Renal pelvis (tissue), 4 donors: Measurements from ENCODE around the gene ZNF280B. TPM values are rescaled to one million over a fixed set of nuclear protein-coding genes. Genes with fewer than 3 reads are reported as not detected.
"Not testable (repeated sequence)": the region's sequence is repeated elsewhere in the genome, so short reads cannot be mapped to it uniquely, and the experiment has no call there.

Experiments used
- DNase-seq: peaks from one replicate; pipeline ENCODE4 v3.0.0-alpha.2; 2013
- polyA plus RNA-seq, 3 donors: library from polyadenylated mRNA; unstranded; fragments of 120-200 nt; gene quantifications; one replicate each; pipeline ENCODE4 v1.2.1, GENCODE V29; 2013; ENCODE audit not compliant: insufficient read length in 3 of 3

The ZNF280B gene
- polyA plus RNA-seq, 3 donors = 3.6 to 5.2 (median 4.6) TPM

- DNase-seq = no peak
Observed at GRCh38 chr22:22538226-22538989, 29.9 kb upstream of the ZNF280B start.

- no peak for DNase-seq
Observed at GRCh38 chr22:22536916-22537315, 28.4 kb upstream of the ZNF280B start.

DNA sequence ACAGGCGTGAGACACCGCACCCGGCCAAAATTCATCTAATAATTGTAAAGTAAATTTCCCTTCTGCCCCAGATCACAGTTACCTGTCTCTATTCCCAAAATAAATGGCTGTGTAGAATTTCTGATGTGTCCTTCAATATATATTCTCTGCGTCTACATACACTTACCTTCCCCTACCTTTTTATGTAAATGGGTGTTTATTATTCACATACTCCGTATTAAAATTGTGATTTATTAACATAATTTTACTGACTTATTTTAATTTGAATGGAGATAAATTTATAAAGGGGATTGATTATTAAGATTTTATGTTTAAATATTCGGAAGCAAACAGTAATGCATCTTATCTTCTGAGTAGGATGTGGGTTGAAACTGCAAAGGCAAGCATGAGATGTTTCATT lies 28.0 kb upstream of the ZNF280B start:
- DNase-seq = no peak

DNA sequence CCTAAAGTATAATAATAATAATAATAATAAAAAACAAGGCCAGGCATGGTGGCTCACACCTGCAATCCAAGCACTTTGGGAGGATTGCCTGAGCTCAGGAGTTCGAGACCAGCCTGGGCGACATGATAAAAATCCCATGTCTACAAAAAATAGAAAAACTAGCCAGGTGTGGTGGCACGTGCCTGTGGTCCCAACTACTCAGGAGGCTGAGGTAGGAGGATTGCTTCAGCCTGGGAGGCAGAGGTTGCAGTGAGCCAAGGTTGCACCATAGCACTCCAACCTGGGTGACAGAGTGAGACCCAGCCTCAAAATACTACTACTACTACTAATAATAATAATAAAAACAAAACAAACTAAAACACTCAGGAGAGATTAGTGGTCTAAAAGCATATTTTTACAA lies 27.1 kb upstream of the ZNF280B start:
- no peak for DNase-seq

DNA sequence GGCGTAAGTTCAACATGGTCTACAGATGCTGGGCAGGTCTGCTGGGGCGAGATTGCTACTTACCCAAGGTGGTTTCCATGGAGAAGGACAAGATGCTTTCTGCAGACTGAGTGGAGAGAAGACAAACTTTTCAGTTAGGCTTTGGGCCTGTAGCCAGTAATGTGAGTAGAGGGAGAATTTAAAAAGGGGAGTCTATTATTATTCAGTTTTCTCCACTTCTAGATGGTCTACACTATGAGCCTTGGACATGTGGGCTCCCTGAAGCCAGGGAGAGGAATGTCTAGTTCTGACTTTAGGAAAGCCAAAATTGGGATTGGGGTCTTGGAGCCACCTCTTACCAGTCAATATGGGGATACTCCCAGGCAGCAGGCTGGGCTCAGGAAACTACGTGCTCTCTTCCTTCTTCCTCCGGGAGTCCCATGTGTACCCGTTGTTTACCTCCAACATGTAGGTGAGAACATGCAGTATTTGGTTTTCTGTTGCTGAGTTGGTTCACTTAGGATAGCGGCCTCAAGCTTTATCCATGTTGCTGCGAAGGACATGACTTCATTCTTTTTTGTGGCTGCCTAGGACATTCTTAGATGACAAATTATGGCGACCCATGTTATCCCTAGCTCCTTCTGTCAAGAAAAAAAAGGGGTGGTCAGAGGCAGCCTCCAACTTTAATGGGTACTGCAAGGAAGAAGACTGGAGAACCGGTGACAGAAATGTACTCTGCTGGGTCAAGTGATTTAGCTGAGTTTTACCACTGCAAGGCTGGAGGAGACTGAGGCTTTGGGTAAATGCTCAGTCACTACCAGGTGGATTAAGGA lies 26.3 kb upstream of the ZNF280B start:
- DNase-seq = no peak

DNA sequence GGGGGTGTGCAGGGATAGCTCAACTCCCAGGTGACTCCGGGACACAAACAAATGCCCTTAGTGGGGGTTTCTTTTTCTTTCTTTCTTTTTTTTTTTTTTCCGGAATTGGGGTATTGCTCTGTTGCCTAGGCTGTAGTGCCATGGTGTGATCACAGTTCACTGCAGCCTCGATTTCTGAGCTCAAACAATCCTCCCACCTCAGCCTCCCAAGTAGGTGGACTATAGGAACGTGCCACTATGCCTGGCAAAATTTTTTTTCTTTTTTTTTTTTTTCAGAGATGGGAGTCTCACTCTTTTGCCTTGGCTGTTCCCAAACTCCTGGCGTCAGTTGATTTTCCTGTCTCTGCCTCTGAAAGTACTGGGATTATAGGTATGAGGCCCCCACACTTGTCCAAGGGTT lies 25.3 kb upstream of the ZNF280B start:
- no peak for DNase-seq

DNA sequence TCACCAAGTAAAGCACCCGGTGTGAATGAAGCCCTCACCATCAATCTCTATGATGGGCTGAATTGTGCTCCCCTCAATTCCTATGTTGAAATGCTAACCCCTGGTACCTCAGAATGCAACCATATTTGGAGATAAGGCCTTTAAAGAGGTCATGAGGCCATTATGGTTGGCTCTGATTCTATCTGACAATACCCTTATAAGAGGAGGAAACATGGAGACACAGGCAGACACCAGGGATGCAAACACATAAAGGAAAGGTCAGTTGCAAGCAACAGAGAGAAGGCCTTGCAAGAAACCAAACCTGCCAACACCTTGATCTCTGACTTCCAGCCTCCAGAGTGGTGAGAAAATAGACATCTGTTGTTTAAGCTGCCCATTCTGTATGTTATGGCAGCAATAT lies 24.9 kb upstream of the ZNF280B start:
- DNase-seq = no peak

DNA sequence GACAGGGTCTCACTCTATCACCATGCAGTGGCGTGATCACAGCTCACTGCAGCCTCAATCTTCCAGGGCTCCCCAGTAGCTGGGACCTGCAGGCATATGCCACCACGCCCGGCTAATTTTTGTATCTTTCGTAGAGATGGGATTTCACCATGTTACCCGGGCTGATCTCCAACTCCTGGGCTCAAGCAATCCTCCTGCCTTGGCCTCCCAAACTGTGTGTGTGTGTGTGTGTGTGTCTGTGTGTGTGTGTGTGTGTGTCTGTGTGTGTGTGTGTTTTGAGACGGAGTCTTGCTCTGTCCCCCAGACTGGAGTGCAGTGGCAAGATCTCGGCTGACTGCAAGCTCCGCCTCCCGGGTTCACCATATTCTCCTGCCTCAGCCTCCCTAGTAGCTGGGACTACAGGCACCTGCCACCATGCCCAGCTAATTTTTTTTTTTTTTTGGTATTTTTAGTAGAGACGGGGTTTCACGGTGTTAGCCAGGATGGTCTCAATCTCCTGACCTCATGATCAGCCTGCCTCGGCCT lies 24.1 kb upstream of the ZNF280B start:
- DNase-seq = not testable (repeated sequence)

DNA sequence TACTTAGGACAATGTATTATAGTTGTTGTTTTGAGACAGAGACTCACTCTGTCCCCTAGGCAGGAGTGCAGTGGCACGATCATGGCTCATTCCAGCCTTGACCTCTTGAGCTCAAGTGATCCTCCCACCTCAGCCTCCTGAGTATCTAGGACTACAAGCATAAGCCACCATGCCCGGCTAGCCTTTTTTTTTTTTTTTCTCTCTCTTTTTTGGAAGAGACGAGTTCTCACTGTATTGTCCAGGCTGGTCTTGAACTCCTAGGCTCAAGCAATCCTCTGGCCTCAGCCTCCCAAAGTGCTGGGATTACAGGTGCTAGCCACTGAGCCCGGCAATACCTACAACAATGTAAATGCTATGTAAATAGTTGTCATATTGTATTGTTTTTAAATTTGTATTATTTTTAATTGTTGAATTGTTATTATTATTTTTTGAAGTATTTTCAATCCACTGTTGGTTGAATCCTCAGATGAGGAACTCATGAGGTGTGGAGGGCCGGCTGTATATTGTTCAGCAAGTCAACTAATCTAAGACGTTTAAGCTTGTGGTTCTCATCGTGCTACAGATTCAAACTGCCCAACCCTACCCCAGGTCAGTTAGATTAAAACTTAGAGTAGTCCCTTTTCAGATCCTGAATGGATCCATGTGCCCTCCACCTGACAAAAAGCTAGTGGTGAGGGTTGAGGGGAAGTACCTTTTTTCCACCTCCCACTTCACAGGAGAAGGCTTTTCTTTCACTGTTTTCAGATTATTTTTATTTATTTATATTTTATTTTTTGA lies 23.4 kb upstream of the ZNF280B start:
- no peak for DNase-seq

DNA sequence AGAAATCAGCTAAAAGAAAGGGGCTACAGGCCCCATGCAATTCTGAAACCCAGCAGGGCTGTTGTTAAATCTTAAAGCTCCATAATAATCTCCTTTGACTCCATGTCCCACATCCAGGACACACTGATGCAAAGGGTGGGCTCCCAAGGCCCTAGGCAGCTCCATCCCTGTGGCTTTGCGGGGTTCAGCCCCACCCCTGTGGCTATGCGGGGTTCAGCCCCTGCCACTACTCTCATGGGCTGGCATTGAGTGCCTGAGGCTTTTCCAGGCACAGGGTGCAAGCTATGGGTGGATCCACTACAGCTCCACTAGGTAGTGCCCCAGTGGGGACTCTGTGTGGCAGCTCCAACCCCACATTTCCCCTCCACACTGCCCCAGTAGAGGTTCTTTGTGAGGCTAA lies 20.2 kb upstream of the ZNF280B start:
- DNase-seq = no peak

- no peak for DNase-seq
Observed at GRCh38 chr22:22527312-22527711, 18.8 kb upstream of the ZNF280B start.

DNA sequence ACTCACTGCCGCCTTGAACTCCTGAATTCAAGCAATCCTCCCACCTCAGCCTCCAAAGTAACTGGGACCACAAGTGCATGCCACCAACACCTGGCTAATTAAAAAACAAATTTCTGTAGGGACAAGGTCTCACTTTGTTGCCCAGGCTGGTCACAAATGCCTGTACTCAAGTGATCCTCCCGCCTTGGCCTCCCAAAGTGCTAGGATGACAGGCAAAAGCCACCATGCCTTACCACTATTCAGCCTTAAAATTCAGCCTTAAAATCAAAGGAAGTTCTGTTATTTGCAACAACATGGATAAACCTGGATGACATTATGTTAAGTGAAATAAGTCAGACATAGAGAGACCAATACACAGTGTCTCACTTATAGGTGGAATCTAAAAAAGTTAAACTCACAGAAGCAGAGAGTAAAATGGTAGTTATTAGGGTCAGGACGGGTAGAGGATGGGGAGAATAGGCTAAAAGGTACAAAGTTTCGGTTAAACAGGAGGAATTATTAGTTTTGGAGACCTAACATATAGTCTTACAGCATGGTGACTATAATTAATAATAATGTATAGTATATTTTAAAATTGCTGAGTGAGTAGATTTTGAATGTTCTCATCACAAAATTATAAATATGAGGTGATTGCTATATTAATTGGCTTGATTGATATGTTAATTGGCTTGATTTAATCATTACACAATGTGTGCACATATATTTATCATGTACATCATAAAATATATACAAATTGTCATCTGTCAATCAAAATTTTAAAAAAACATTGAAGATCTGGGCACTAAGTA lies 17.8 kb upstream of the ZNF280B start:
- DNase-seq = no peak

GRCh38 chr22:22523494-22523893 lies 15.0 kb upstream of the ZNF280B start:
- no peak for DNase-seq

- no peak for DNase-seq
Observed at GRCh38 chr22:22521631-22522030, 13.1 kb upstream of the ZNF280B start.

DNA sequence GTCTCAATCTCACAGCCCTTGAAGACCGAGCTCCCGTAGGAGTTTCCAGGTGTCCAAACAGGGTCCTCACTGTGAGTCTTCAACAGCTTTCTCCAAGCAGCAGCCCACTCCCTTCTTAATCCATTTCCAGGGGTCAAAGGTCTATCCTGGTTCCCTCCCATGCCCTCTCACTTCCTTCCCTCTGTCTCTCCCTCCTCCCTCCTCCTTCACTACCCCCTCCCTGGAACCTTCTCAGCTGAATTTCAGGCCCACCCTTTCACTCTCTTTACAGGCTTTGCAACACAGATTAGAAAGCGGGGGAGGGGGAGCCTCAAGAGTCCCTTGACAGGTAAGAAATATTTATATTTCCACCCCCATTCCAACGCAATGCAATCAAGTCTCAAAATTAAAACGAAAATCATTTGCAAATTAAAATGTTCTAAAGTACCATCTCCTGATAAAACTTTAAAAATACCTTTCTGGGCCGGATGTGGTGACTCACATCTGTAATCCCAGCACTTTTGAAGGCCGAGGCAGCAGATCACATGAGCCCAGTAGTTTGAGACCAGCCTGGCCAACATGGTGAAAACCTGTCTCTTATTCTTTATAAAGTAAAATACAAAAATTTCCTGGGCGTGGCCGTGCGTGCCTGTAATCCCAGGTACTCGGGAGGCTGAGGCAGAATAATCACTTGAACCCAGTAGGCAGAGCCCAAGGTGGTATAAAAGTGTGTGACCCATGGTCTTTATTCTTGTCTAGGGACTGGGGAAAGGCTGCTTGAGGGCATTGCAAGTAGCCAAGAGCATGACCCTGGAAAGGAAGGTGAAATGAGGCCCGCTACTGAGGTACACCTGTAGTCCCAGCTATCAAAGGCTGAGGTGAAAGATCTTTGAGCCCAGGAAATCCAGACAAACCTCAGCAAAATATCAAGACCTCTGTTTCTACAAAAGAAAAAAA lies 12.4 kb upstream of the ZNF280B start:
- DNase-seq = no peak

DNA sequence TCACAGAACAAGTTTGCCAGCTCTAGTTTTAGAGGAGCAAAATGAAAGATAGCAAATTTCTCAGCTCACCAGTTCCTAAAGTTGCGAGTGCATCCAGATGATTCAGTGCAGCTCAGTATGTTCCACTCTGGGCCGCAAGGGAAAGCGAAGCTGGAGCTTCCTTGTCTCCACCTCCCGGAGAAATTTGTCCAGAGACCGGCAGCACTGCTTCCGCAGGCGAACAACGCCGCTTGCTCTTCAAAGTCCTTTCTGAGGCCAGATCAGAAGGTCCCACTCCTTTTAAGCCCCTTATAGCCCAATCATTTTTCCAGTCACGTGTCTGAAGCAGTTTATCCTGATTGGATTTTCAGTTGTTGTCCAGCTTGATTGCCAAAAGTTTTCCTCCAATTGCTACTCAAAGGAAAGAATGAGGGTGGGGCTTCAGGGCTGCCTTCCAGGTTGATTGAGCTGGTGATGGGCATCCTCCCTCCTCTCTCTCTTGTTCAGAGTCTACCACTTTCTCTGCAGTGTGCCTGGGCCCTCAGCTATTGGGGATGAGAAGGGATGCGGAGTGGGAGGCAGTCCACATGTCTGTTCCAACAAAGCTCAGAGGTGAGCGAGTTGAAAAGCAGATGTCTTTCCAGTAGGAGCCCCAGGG lies 11.6 kb upstream of the ZNF280B start, which contains the start of gene ZNF280A:
TSS of gene ZNF280A (minus strand) at position 251 of the 637 bp plus-strand sequence. CDS start 4,640 bp downstream, outside the sequence.
- DNase-seq = no peak

- no peak for DNase-seq
Observed at GRCh38 chr22:22519591-22519990, 11.0 kb upstream of the ZNF280B start.

GRCh38 chr22:22516992-22517391 lies 8.4 kb upstream of the ZNF280B start:
- DNase-seq = no peak

DNA sequence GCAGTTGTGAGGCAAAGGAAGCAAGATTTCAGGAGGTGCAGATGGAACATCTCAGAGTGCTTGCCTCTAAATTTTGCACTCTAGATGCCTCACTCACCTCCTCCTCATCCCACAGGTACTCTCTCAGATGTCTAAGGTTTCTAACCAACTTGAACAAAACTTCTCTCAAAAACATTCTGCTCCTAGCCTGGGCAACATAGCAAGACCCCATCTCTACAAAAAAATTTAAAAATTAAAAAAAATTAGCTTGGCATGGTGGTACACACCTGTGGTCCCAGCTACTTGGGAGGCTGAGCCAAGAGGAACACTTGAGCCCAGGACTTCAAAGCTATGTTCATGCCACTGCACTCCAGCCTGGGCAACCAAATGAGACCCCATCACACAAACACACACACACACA lies 7.3 kb upstream of the ZNF280B start:
- no peak for DNase-seq

DNA sequence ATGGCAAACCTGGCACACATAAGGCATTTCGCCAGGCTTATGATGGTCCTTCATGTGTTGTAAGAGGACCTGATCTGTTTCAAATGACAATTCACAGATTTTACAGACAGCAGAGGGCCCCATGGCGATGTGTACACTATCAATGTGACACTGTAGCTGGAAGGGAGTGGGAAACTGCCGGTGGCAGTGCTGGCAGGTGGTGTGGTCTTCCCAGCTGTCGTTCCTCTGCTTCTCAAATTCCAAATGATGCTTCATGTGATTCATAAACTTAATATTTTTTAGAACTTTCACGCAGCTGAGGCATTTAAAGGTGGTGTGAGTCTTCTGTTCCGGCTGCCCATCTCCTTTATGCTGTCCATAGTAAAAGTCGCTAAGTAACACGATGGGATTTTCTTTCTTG lies 5.9 kb upstream of the ZNF280B start:
- not testable (repeated sequence) for DNase-seq
